ENCODE results near the gene DTX3. TPM values are rescaled to one million over a fixed set of nuclear protein-coding genes. Genes with fewer than 3 reads are reported as not detected.
"Not testable (repeated sequence)": the region's sequence is repeated elsewhere in the genome, so short reads cannot be mapped to it uniquely, and the experiment has no call there.

Gene DTX3
- total RNA-seq, 4 donors from 2014 or later: 10.4 to 19.0 (median 12.1) TPM

DNA sequence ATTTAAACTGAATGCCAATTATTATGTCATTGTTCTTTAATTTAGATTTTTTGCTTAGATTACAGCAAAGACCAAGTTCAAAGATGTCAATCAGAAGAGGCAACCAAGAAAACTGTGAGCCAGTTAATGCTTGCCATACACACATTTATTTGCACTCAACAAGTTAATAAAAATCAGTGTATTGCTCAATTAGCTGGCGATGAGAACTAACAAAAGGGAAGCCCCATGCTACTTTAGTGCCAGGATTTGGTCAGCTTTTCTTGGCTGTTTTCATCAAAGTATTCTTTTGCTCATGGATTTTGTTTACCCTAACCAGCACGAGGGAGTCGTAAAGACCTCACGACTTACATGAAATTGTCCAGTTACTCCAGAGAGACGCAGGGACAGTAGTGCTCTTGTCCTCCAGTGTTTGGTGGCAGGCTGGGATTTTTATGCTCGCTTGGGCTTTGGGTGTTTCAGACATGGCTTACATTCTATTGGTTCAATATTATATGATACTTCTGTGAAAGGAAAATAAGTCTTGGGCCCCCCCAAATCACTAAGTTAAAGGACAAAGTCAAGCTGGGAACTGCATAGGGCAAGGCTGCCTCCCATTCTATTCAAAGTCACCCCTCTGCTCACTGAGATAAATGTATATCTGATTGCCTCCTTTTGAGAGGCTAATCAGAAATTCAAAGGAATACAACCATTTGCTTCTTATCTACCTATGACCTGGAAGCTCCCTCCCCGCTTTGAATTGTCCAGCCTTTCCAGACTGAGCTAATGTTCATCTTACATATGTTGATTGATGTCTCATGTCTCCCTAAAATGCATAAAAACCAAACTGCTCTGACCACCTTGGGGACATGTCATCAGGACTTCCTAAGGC, 35.8 kb downstream of the DTX3 start:
- H3K36me3 ChIP-seq: no peaks in the 10 kb centered on the region
- H3K4me3 ChIP-seq: no peak overlapping the region
- peaks cover 46% of the 10 kb centered on the region for H3K27me3 ChIP-seq
- H3K27ac ChIP-seq: no peak overlapping the region
- no peak for DNase-seq (ENCODE audit: low spot score in 2 of 2)
- no peaks in the 10 kb centered on the region for H3K9me3 ChIP-seq
- TF ChIP-seq POLR2AphosphoS5 (IDR thresholded peaks at IDR 0.05): no peak
- TF ChIP-seq EP300 (IDR thresholded peaks at IDR 0.05): no peak
- TF ChIP-seq, protein P1, sequence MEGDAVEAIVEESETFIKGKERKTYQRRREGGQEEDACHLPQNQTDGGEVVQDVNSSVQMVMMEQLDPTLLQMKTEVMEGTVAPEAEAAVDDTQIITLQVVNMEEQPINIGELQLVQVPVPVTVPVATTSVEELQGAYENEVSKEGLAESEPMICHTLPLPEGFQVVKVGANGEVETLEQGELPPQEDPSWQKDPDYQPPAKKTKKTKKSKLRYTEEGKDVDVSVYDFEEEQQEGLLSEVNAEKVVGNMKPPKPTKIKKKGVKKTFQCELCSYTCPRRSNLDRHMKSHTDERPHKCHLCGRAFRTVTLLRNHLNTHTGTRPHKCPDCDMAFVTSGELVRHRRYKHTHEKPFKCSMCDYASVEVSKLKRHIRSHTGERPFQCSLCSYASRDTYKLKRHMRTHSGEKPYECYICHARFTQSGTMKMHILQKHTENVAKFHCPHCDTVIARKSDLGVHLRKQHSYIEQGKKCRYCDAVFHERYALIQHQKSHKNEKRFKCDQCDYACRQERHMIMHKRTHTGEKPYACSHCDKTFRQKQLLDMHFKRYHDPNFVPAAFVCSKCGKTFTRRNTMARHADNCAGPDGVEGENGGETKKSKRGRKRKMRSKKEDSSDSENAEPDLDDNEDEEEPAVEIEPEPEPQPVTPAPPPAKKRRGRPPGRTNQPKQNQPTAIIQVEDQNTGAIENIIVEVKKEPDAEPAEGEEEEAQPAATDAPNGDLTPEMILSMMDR (IDR thresholded peaks at IDR 0.05): no peak
- no peak for TF ChIP-seq POLR2A (IDR thresholded peaks at IDR 0.05)
- H3K4me1 ChIP-seq: no peaks in the 10 kb centered on the region
- 69% methylated on average over 7 of the region's 7 CpGs for WGBS

- WGBS: 62% methylated on average over 5 of the region's 5 CpGs
- TF ChIP-seq, protein P1 (IDR thresholded peaks at IDR 0.05): no peak
- TF ChIP-seq POLR2AphosphoS5 (IDR thresholded peaks at IDR 0.05) (no peak), EP300 (IDR thresholded peaks at IDR 0.05) (no peak), POLR2A (IDR thresholded peaks at IDR 0.05) (no peak)
- Histone ChIP-seq H3K36me3 (no peaks in the 10 kb centered on the region), H3K4me1 (no peaks in the 10 kb centered on the region), H3K9me3 (no peaks in the 10 kb centered on the region), H3K27ac (no peak overlapping the region), H3K4me3 (no peak overlapping the region), H3K27me3 (peaks cover 37% of the 10 kb centered on the region)
- DNase-seq (ENCODE audit: low spot score in 2 of 2): no peak
These were observed 37.2 kb downstream of the DTX3 start for GRCh38 chr12:57641699-57642442.

GRCh38 chr12:57645990-57646658, 41.5 kb downstream of the DTX3 start:
- not testable (repeated sequence) for H3K36me3 ChIP-seq; H3K9me3 ChIP-seq; DNase-seq (ENCODE audit: low spot score in 2 of 2); H3K4me1 ChIP-seq; H3K27ac ChIP-seq; H3K4me3 ChIP-seq
- H3K27me3 ChIP-seq: peaks cover 12% of the 10 kb centered on the region
- WGBS: 66% methylated on average over 7 of the region's 13 CpGs

DNA sequence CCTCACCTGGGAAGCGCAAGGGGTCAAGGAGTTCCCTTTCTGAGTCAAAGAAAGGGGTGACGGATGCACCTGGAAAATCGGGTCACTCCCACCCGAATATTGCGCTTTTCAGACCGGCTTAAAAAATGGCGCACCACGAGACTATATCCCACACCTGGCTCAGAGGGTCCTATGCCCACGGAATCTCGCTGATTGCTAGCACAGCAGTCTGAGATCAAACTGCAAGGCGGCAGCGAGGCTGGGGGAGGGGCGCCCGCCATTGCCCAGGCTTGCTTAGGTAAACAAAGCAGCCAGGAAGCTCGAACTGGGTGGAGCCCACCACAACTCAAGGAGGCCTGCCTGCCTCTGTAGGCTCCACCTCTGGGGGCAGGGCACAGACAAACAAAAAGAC, 42.0 kb downstream of the DTX3 start:
- H3K4me3 ChIP-seq; H3K27ac ChIP-seq; H3K9me3 ChIP-seq; H3K4me1 ChIP-seq; H3K36me3 ChIP-seq; DNase-seq (ENCODE audit: low spot score in 2 of 2): not testable (repeated sequence)
- no CpG with 5 or more reads among the region's 15 CpGs for WGBS
- H3K27me3 ChIP-seq: peaks cover 12% of the 10 kb centered on the region

DNA sequence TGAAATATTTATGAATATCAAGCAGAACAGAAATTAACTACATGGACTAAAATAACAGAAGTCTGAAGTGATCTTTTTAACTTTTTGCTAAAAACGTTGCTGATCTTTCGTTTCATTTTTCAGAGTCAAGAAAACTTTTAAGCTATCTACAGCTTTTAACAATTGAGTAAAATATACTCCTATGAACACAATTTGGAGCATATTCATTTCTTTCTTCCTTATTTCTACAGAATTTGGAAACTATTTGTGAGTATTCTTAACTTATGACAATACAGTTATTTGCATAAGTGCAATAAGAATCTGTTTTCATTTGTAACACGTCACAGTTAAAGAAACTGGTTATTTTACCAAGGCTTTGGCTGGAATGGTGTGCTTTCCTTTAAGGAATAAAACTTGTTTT, 49.4 kb downstream of the DTX3 start:
- no peak for DNase-seq (ENCODE audit: low spot score in 2 of 2)
- Histone ChIP-seq H3K9me3 (no peaks in the 10 kb centered on the region), H3K27me3 (peaks cover 3% of the 10 kb centered on the region), H3K27ac (no peak overlapping the region), H3K4me1 (peaks cover 3% of the 10 kb centered on the region), H3K4me3 (no peak overlapping the region), H3K36me3 (no peaks in the 10 kb centered on the region)
- no peak for TF ChIP-seq EP300 (IDR thresholded peaks at IDR 0.05)
- no peak for TF ChIP-seq POLR2AphosphoS5 (IDR thresholded peaks at IDR 0.05)
- TF ChIP-seq, protein P1 (IDR thresholded peaks at IDR 0.05): no peak
- TF ChIP-seq POLR2A (IDR thresholded peaks at IDR 0.05): no peak
- 64% methylated on average over 3 of the region's 3 CpGs for WGBS
